HG03558 (cell line): Measurements from ENCODE around the gene PPM1G.
A peak's percentile ranks its signal among the peaks of the same experiment; 100 is the strongest.

Experiments
- ATAC-seq: cut with Tn5 transposase; IDR thresholded peaks from one replicate; pipeline ENCODE4 v1.9.1; 2021; ENCODE audit warnings: moderate number of reproducible peaks; ENCODE audit not compliant: unreplicated experiment; ENCODE audit errors: extremely low read depth

The PPM1G gene

DNA sequence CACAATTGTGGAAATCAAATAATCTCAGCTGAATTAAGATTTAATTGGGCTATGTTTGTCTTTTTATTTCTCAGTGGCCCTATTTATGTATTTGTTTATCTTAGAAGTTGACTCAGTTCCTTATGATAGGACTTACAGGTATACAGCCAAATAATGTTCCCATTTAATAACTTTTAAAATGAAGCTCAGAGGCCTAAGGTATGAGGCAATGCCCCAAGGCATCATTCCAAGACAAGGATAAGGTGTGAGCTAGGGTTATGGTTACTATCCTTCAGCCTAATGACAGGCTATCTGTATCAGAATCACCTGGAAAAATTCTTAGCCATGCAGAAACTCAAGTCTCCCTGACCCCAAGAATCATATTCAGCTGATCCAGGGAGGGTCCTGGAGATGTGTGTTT lies 11.6 kb upstream of the PPM1G start:
- no peak for ATAC-seq

DNA sequence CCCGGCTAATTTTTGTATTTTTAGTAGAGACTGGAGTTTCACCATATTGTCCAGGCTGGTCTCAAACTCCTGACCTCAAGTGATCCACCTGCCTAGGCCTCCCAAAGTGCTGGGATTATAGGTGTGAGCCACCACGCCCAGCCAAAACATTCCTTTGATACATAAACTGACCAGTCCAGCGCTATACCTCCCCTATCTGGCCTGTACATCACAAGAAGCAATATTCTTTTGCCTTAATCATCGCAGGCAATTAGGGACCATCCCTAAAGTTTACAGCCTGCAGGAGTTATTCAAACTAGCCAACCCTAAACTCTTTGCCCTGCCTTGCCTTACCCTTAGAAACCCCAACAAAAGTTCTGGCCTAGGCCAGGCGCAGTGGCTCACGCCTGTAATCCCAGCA lies 6.8 kb upstream of the PPM1G start:
- no peak for ATAC-seq

- ATAC-seq, result no peak
Observed at GRCh38 chr2:27412419-27413152, 3.2 kb upstream of the PPM1G start.

GRCh38 chr2:27408601-27409320 lies 630 bp downstream of the PPM1G start:
- ATAC-seq, result no peak

GRCh38 chr2:27407798-27408491 lies 1.4 kb downstream of the PPM1G start:
- no peak for ATAC-seq

DNA sequence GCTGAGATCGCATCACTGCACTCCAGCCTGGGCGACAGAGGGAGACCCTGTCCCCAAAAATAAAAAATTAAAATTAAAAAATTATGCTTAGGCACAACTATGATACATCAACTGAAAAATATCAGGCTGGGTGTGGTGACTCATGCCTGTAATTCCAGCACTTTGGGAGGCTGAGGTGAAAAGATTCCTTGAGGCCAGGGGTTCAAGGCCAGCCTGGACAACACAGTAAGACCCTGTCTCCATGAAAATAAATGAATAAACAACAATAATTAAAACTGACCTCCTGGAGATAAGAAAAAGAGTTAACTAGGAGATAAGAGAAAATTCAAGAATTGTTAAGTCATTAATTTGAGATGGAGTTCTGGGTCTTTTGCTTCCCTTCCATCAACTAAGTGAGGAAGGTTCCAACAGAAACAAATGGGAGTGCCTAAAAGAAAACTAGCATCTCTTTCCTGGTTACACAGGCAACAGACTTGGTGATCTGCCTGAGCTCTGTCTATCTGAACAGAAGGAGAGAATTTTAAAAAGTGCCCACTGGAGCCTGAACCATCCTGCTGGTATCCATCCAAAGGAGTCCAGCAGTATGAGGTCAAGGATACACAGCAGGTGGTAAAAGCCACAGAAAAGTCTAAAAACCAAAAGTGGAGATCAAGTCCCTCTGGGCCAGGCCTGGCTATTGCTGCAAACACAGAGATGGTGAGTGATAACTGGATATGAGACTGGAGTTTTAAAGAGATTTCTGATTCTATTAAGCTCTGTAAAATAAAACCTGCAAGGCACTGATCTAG lies 8.8 kb downstream of the PPM1G start:
- ATAC-seq, result no peak

DNA sequence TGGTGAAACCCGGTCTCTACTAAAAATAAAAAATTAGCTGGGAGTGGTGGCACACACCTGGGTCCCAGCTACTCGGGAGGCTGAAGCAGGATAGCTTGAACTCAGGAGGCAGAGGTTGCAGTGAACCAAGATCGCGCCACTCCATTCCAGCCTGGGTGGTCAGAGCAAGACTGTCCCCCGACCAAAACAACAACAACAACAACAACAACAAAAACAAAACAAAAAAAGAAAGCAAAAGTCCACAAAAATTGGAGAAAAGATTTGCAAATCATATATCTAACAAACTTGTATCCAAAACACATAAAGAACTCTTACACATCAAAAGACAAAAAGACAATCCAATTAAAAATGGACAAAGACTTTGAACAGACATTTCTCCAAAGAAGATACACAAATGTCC lies 10.4 kb downstream of the PPM1G start:
- ATAC-seq, result no peak

DNA sequence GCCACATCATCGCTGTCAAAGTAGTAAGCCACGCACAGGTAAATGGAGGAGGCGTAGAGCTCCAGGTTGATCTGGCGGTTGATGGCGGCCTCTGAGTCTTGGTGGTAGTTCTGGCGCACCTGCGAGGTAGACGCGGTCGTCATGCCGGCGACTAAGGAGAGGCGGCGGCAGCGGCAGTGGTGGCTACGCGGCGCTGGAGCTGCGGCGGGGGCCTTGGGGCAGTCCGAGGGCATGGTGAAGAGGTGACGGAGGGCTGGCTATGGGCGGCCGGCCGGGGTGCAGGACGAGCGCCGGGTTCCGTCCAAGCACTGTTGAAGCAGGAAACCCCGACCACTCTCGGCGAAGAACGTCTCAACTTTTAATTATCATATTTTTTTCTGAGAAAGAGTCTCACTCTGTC lies 16.2 kb downstream of the PPM1G start:
- no peak for ATAC-seq

GRCh38 chr2:27390822-27391679 lies 18.3 kb downstream of the PPM1G start:
- no peak for ATAC-seq

DNA sequence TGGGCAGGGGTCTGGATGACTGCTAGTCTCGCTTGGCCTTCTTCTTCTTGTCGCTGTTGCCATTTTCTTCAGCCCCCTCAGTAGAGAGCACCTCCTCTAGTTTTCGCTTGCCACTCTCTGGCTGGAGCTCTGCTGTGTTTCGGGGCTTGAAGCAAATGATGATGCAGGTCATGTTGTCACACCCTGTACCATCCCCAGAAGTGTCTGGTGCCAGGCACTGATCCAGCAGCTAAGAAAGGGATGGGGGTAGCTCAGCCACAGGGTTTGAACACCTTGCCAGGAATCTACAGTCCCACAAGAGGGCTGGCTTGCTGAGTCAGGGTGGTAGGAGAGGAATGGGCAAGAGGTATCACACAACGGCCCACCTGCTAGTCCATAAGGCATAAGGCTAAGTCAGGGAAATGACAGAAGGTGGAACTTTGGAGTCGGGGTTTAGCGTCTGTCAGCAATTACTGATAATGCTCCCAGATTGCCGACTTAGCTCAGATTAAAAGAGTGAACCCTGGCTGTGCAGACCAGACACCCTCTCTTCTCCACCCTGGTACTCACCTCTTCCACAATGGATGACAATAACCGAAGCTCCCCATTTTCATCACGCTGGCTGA lies 27.7 kb downstream of the PPM1G start:
- no peak for ATAC-seq

DNA sequence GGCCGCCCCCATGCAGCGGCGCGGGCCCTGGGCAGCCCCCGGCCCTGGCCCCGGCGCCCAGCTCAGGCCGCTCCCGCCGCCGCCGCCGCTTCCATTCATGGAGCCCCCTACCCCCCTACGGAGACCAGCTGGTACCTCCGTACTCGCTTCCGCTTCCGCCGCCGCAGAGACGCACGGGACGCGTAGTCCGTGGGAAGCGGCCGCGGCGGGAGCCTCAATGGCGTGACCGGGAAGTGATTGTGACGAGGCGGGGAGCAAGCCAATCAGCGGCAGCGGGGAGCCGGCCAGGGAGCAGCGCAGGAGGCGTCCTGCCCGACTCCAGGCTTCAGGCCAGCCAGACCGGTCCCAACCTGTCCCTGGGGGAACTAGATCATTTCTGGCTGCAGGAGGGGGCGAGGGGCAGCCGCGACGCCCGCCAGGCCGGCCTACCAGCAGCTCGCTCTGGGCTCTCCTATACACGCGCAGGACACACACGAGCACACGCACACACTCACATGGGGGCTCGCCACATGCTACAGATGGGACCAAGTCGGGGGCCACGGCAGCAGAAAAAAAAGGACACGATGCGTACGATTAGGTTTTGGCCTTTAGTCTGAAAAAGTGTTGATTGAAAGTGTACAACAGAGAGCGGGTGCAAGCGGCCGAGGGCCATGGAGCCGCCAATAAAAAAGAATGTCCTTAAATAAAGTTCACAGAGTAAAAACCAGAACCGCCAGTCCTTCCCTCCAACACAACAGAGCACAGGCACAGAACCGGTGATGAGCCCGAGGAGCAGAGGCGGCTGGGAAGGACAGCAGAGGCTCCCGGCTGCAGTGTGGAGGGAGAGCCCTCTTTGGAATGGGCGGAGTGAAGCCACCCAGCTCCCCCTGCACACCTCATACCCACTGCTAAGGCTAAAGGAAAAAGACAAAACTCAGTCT lies 28.5 kb downstream of the PPM1G start, which contains the start of gene ZNF513:
Gene ZNF513 (minus strand): TSS at position 109 of the 920 bp plus-strand sequence. CDS start 208 bp downstream, outside the sequence.
- peak; percentile 58 for ATAC-seq

- no peak for ATAC-seq
Observed at GRCh38 chr2:27379836-27380625, 29.4 kb downstream of the PPM1G start.

DNA sequence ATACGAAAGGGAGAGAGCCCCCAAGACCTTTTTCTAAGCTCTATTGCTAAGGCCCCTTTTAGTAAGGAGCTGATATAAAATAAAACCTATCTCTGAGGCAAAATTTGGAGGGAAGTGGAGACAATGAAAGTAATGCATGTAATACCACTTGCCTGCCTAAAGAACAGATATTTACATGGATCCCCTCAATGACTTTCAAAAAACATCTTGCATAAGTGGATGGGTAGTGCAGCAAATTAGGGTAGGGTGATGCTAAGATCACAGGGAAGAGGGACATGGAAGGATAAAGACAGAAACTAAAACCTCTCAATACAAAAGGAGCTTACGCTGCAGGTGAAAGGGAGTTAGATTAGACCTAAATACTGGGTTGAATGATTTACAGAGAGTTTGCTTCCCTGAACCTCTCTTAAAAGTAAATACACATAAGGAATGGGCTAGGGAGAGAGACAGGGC lies 30.0 kb downstream of the PPM1G start:
- ATAC-seq, result no peak

DNA sequence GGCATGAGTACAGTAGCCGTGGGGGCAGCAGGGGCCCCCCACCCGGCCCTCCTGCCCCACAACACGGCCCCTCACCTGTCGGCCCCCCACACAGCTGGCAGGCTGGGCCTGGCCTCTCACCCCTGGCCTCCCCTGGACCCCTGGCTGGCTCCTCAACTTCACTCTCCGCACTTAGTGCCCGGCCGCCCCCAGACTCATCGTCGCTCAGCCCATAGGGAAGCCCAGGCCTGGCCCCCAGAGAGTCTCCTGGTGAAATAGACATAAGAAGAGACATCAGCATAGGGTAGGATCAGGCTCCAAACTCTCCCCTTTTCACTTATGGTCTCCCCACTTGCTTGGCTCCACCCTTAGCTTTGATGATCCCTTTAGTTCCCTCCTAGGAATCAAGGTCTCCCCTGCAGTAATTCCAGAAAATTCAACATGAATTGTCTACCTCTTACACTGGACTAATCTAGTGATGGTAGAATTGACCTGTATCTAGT lies 30.5 kb downstream of the PPM1G start:
- no peak for ATAC-seq

- ATAC-seq, result no peak
Observed at GRCh38 chr2:27378096-27378808, 31.1 kb downstream of the PPM1G start.

DNA sequence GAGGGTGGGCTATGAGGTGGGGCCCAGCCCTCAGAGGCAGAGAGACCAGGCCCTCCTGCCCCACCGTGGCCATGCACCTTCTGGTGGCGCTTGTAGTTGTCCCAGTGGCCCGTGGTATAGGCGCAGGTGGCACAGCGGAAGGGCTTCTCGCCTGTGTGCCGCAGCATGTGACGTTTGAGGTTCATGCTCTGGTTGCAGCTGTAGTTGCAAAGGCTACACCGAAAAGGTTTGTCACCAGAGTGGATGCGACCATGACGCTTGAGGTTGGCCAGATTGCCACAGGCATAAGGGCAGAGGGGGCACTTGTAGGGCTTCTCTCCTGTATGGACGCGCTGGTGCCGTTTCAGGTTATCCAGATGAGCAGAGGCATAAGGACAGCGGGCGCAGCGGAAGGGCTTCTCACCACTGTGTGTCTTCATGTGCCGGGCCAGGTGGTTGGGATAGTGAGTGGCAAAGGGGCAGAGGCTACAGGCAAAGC lies 31.7 kb downstream of the PPM1G start:
- ATAC-seq, result no peak
